ENCODE measurements around the gene OR14J1. TPM values are rescaled to one million over a fixed set of nuclear protein-coding genes. Genes with fewer than 3 reads are reported as not detected.

Gene OR14J1, protein sequence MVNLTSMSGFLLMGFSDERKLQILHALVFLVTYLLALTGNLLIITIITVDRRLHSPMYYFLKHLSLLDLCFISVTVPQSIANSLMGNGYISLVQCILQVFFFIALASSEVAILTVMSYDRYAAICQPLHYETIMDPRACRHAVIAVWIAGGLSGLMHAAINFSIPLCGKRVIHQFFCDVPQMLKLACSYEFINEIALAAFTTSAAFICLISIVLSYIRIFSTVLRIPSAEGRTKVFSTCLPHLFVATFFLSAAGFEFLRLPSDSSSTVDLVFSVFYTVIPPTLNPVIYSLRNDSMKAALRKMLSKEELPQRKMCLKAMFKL
- not detected for total RNA-seq
- long read RNA-seq, donor 1, result 0 reads
- long read RNA-seq, donor 2, result 0 reads

DNA sequence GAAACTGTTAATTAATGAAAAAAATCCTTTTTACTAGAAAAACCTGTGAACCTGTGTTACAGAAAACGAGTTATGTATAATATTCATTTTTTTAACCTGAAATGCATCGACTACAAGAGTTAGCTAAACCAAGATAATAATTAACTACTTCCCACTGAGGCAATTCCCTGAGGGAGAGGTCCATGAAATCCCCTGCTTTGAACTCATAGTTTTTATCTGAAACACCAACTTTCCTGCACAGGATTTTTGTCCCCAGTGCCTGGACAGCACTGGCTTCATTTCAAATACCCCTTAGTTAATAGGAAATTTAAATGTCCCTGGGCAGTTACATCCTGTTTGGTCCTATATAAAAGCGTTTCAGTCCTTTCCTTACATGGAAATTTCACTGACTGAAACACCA is at the start of gene OR14J1:
Gene OR14J1, plus strand, starts transcription at position 386 of the 400 bp plus-strand sequence. CDS start 4,989 bp downstream, outside the sequence.
- Histone ChIP-seq H3K9me3 (no peaks in the 10 kb centered on the region), H3K36me3 (ENCODE audit: low read depth) (no peaks in the 10 kb centered on the region), H3K4me3 (no peak within 1 kb of the TSS), H3K4me1 (ENCODE audit: low read depth) (no peaks in the 10 kb centered on the region)
- intact Hi-C loops (cut with DNase I, micrococcal nuclease), result no loop called here
- TF ChIP-seq, protein P1, sequence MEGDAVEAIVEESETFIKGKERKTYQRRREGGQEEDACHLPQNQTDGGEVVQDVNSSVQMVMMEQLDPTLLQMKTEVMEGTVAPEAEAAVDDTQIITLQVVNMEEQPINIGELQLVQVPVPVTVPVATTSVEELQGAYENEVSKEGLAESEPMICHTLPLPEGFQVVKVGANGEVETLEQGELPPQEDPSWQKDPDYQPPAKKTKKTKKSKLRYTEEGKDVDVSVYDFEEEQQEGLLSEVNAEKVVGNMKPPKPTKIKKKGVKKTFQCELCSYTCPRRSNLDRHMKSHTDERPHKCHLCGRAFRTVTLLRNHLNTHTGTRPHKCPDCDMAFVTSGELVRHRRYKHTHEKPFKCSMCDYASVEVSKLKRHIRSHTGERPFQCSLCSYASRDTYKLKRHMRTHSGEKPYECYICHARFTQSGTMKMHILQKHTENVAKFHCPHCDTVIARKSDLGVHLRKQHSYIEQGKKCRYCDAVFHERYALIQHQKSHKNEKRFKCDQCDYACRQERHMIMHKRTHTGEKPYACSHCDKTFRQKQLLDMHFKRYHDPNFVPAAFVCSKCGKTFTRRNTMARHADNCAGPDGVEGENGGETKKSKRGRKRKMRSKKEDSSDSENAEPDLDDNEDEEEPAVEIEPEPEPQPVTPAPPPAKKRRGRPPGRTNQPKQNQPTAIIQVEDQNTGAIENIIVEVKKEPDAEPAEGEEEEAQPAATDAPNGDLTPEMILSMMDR (IDR thresholded peaks at IDR 0.05), result no peak
- DNase-seq (no peak), ATAC-seq (no peak)

DNA sequence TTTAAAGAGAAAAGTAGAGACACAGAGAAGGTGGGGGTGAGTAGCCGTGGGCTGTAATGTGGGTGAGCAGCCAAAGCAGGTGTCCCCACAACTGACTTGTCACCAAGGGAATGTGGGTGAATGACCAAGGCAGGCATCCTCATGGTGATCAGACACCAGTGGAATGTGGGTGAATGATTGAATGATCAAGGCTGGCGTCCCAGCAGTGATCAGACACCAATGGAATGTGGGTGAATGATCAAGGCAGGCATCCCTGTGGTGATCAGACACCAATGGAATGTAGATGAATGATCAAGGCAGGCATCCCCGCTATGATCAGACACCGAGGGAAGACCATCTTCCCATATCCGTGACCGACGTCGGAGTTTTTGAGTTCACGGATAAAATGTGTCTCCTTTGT is 49.8 kb upstream of the OR14J1 start:
- no peak for DNase-seq
- Histone ChIP-seq H3K36me3 (ENCODE audit: low read depth) (no peaks in the 10 kb centered on the region), H3K4me3 (no peak overlapping the region), H3K4me1 (ENCODE audit: low read depth) (no peaks in the 10 kb centered on the region), H3K9me3 (peaks cover 2% of the 10 kb centered on the region)
- ATAC-seq, result no peak
- TF ChIP-seq, protein P1 (IDR thresholded peaks at IDR 0.05), result no peak
- intact Hi-C loops (cut with DNase I, micrococcal nuclease), result no loop called here

DNA sequence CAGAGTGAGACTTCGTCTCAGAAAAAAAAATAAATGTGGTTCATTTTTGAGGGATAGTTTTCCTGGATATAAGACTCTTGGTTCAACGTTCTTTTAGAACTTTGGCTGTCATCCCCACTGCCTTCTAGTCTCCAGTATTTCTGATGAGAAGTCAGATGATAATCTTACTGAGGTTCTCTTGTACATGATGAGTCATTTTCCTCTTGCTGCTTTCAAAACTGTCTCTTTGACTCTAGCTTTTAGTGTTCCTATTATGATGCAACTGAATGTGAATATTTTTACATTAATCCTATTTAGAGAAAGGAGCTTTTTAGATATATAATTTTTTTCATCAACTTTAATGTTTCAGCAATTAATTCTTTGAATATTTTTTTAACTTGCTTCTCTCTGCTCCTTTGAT is 46.0 kb upstream of the OR14J1 start:
- TF ChIP-seq, protein P1 (IDR thresholded peaks at IDR 0.05), result no peak
- Histone ChIP-seq H3K9me3 (peaks cover 2% of the 10 kb centered on the region), H3K36me3 (ENCODE audit: low read depth) (no peaks in the 10 kb centered on the region), H3K4me1 (ENCODE audit: low read depth) (no peaks in the 10 kb centered on the region), H3K4me3 (no peak overlapping the region)
- intact Hi-C loops (cut with DNase I, micrococcal nuclease), result no loop called here
- no peak for DNase-seq
- ATAC-seq, result no peak

DNA sequence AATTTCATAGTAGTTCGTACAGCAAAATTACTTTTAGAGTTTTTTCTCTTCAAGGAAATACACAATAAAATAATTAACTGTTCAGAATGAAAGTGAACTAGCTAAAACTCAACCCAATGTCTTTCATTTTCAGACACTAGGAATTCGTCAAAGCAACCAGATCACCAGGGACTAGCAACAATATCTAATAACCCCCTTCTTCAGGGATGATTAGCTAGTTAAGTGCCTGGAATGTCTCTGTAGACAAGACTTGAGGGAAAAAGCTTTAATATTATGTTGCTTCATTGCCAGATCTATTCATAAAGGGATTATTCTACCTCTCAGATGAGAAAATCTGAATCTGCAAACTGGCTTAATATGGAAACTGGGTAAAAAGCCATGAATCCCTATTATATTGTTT is 41.8 kb upstream of the OR14J1 start:
- Histone ChIP-seq H3K4me3 (no peak overlapping the region), H3K36me3 (ENCODE audit: low read depth) (no peaks in the 10 kb centered on the region), H3K4me1 (ENCODE audit: low read depth) (no peaks in the 10 kb centered on the region), H3K9me3 (no peaks in the 10 kb centered on the region)
- TF ChIP-seq, protein P1 (IDR thresholded peaks at IDR 0.05), result no peak
- DNase-seq (no peak), ATAC-seq (no peak)
- intact Hi-C loops (cut with DNase I, micrococcal nuclease), result no loop called here

DNA sequence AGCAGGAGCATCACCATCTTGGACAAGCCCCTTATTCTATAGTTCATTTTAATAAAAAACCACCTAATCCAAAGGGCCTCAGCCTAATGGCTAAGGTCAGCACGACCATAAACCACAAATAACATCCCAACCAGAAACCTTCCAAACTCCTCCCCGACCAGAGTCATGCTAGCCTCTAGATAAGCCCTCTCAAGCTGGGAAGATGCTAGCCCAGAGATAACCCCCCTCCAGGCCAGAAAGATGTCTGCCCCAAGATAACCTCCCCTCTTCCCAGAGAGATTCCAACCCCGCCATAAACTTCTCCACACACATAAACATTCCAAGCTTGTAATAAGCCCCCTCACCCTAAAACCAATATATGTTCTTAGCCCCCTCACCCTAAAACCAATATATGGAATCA is 38.5 kb upstream of the OR14J1 start:
- H3K9me3 ChIP-seq, result no peaks in the 10 kb centered on the region
- DNase-seq (no peak), ATAC-seq (no peak)
- H3K4me3 ChIP-seq, result no peak overlapping the region
- H3K4me1 ChIP-seq (ENCODE audit: low read depth), result no peaks in the 10 kb centered on the region
- no peaks in the 10 kb centered on the region for H3K36me3 ChIP-seq (ENCODE audit: low read depth)
- intact Hi-C loops (cut with DNase I, micrococcal nuclease), result no loop called here
- TF ChIP-seq, protein P1 (IDR thresholded peaks at IDR 0.05), result no peak

Data from mucosa of descending colon (tissue), 3 donors.